ENCODE data around the gene DNAJC4. TPM values are rescaled to one million over a fixed set of nuclear protein-coding genes. Genes with fewer than 3 reads are reported as not detected.

The DNAJC4 gene
- total and polyA plus RNA-seq, 2 of the 8 experiments (the other 6 are each of a cell fraction or from before 2014, with no cell fraction given) = 14.6 to 31.0 TPM

GRCh38 chr11:64224891-64225607 lies 5.3 kb upstream of the DNAJC4 start:
- H3K79me1 ChIP-seq (ENCODE audit: low read depth, low read length) = no peaks in the 10 kb centered on the region
- H3K27ac ChIP-seq (ENCODE audit: low read depth, low read length) = no peak overlapping the region
- peak overlapping the region; percentile 95 for H2BK5ac ChIP-seq (ENCODE audit: low read depth, low read length)
- no peak overlapping the region for H4K5ac ChIP-seq (ENCODE audit: insufficient read length, low read depth, low read length)
- peaks cover 0 to 23% (median 14%) of the 10 kb centered on the region in 4 experiments; a peak in 6 of 7 replicates for H3K4me1 ChIP-seq (replicated peaks in 1 of 4; ENCODE audit: control insufficient read depth in 3 of 4, insufficient read depth in 4 of 4, low read length in 3 of 4)
- no peak overlapping the region for H3K4ac ChIP-seq (replicated peaks; ENCODE audit: insufficient read length, low read depth, low read length)
- H3K36me3 ChIP-seq (ENCODE audit: control insufficient read depth in 2 of 4, insufficient read depth in 4 of 4, low read length in 3 of 4) = peaks cover 0 to 9% (median 5%) of the 10 kb centered on the region in 4 experiments; a peak in 4 of 8 replicates
- H3K4me3 ChIP-seq (ENCODE audit: extremely low read depth in 1 of 4, insufficient read depth in 2 of 4, low read depth in 3 of 4, low read length in 4 of 4) = peak overlapping the region; percentile 63 to 90 (median 84)
- H3K14ac ChIP-seq (ENCODE audit: insufficient read length) = no peak overlapping the region
- H3K9ac ChIP-seq (replicated peaks in 1 of 4; ENCODE audit: extremely low read depth in 1 of 4, low read depth in 3 of 4, low read length in 3 of 4) = no peak overlapping the region
- DNase-seq (ENCODE audit: low read depth in 1 of 2, low spot score in 2 of 2) (peak in 1 of 2 experiments; percentile 61), FAIRE-seq (no peak)
- CTCF ChIA-PET (ENCODE audit: partially characterized antibody) = interaction anchor here (0.7 to 6.5 kb wide), 10 partner anchors 8 to 79 kb away, joined by 3 to 64 read pairs (median 6); partner anchors contain the start of genes FERMT3 and PLCB3
- H2BK15ac ChIP-seq (ENCODE audit: low read length) = peak overlapping the region; percentile 92; the same call in 1 of the 2 replicates
- H3K9me3 ChIP-seq (ENCODE audit: insufficient read depth in 2 of 2, low read depth in 1 of 2, low read length in 1 of 2) = no peaks in the 10 kb centered on the region
- peaks cover under 1 to 9% of the 10 kb centered on the region in 2 experiments for H4K20me1 ChIP-seq (replicated peaks in 1 of 2; ENCODE audit: control insufficient read depth in 1 of 2, insufficient read depth in 2 of 2, low read length in 2 of 2)
- H2BK12ac ChIP-seq (ENCODE audit: low read depth, low read length) = no peak overlapping the region
- peaks cover 10% of the 10 kb centered on the region; the same call in 1 of the 2 replicates for H3K23me2 ChIP-seq (ENCODE audit: low read depth, low read length)
- H2BK20ac ChIP-seq (ENCODE audit: low read length) = no peak overlapping the region
- H3K4me2 ChIP-seq (ENCODE audit: insufficient read depth in 1 of 2, low read depth in 2 of 2, low read length in 2 of 2) = peak overlapping the region; percentile 72 to 93
- H2BK120ac ChIP-seq (replicated peaks; ENCODE audit: low read depth, low read length) = no peak overlapping the region
- no peaks in the 10 kb centered on the region for H3K27me3 ChIP-seq (replicated peaks in 1 of 4; ENCODE audit: control insufficient read depth in 3 of 4, extremely low read depth in 1 of 4, insufficient read depth in 3 of 4, low read length in 3 of 4)
- H2AK5ac ChIP-seq (ENCODE audit: low read depth, low read length) = no peak overlapping the region
- no peaks in the 10 kb centered on the region for H3K79me2 ChIP-seq (ENCODE audit: control insufficient read depth in 1 of 2, insufficient read depth in 2 of 2, low read length in 2 of 2)
- H3K18ac ChIP-seq (ENCODE audit: extremely low read depth, low read length) = peak overlapping the region; percentile 96; the same call in 1 of the 2 replicates
- no peak overlapping the region for H4K91ac ChIP-seq (replicated peaks; ENCODE audit: insufficient read length, low read length)
- H2AFZ ChIP-seq (ENCODE audit: low read length) = no peak overlapping the region
- no peak overlapping the region for H3K23ac ChIP-seq (ENCODE audit: insufficient read length)
- POLR2A ChIA-PET (ENCODE audit: partially characterized antibody) = interaction anchor here (0.8 to 14.1 kb wide), 11 partner anchors 12 to 92 kb away, joined by 3 to 253 read pairs (median 9); partner anchors contain the start of genes FERMT3, FKBP2, PLCB3 and PPP1R14B
- no peak overlapping the region for H4K8ac ChIP-seq (ENCODE audit: extremely low read depth, insufficient read depth, low read length)
- WGBS, 2 experiments (ENCODE audit: extremely low coverage in 1 of 2, insufficient coverage in 1 of 2, insufficient read length in 1 of 2, insufficient replicate concordance in 2 of 2, low coverage in 1 of 2, low lambda C conversion rate in 2 of 2, missing lambda C conversion rate in 1 of 2) = 81% methylated on average over 22 of the region's 22 CpGs; no CpG with 5 or more reads in 1 of the 2 experiments
- no peak overlapping the region for H3K56ac ChIP-seq (replicated peaks; ENCODE audit: insufficient read length, low read depth, low read length)
- TF ChIP-seq TBP (IDR thresholded peaks at IDR 0.05; ENCODE audit: low read depth, low read length) (no peak), SRF (IDR thresholded peaks at IDR 0.05; ENCODE audit: low read depth, low read length) (no peak), CEBPB (IDR thresholded peaks at IDR 0.05; ENCODE audit: low read depth, low read length) (no peak), CREB1 (IDR thresholded peaks at IDR 0.05) (no peak), HDAC6 (IDR thresholded peaks at IDR 0.05; ENCODE audit: low read depth, low read length) (no peak), NRF1 (IDR thresholded peaks at IDR 0.05; ENCODE audit: low read depth, low read length) (no peak), POLR2A (IDR thresholded peaks at IDR 0.05; ENCODE audit: control extremely low read depth in 1 of 2, low read depth in 2 of 2, low read length in 2 of 2) (no peak), SAP30 (IDR thresholded peaks at IDR 0.05; ENCODE audit: insufficient read depth, insufficient replicate concordance, low read length) (no peak), CHD2 (IDR thresholded peaks at IDR 0.05; ENCODE audit: low read length) (no peak), SIX5 (IDR thresholded peaks at IDR 0.05; ENCODE audit: low read depth, low read length) (no peak), YY1 (IDR thresholded peaks at IDR 0.05; ENCODE audit: low read depth, low read length) (no peak), FOSL1 (IDR thresholded peaks at IDR 0.05; ENCODE audit: insufficient read depth, low read depth, low read length) (no peak), POU5F1 (IDR thresholded peaks at IDR 0.05; ENCODE audit: low read depth, low read length) (no peak), GTF2F1 (IDR thresholded peaks at IDR 0.05; ENCODE audit: borderline replicate concordance, low read depth, low read length) (no peak)

Data from H1 (cell line).